H9 (cell line): ENCODE results near the gene RAB11FIP4. TPM values are rescaled to one million over a fixed set of nuclear protein-coding genes. Genes with fewer than 3 reads are reported as not detected.

Source experiments
- DNase-seq: peaks from one replicate; pipeline ENCODE4 v3.0.0-alpha.2; 2017
- H2AFZ ChIP-seq: one replicate; pipeline ENCODE4 v1.6.1; 2013; ENCODE audit warnings: mild to moderate bottlenecking, low read length, control low read depth, moderate library complexity
- H2AK5ac ChIP-seq: 2 replicates; pipeline ENCODE4 v1.6.1; 2013; ENCODE audit warnings: low read length, control low read depth, mixed read lengths; ENCODE audit not compliant: insufficient read length
- H2BK120ac ChIP-seq: one replicate; pipeline ENCODE4 v1.6.1; 2013; ENCODE audit warnings: low read depth, mild to moderate bottlenecking, low read length, control low read depth, inconsistent platforms; ENCODE audit not compliant: poor library complexity, severe bottlenecking
- H2BK12ac ChIP-seq: 2 replicates; pipeline ENCODE4 v1.6.1; 2013; ENCODE audit warnings: low read length, control low read depth, mixed read lengths, low read depth; ENCODE audit not compliant: insufficient read length
- H2BK15ac ChIP-seq: 2 replicates; pipeline ENCODE4 v1.6.1; 2013; ENCODE audit warnings: low read depth, low read length, control low read depth
- H2BK20ac ChIP-seq: one replicate; pipeline ENCODE4 v1.6.1; 2013; ENCODE audit warnings: low read depth, mild to moderate bottlenecking, low read length, control low read depth, inconsistent platforms; ENCODE audit not compliant: poor library complexity, severe bottlenecking
- H2BK5ac ChIP-seq: 2 replicates; pipeline ENCODE4 v1.6.1; 2013; ENCODE audit warnings: low read length, control low read depth, mixed read lengths; ENCODE audit not compliant: insufficient read length
- H3K14ac ChIP-seq: 2 replicates; pipeline ENCODE4 v1.6.1; 2013; ENCODE audit warnings: low read length, control low read depth; ENCODE audit not compliant: insufficient read depth
- H3K18ac ChIP-seq: 2 replicates; pipeline ENCODE4 v1.6.1; 2013; ENCODE audit warnings: low read depth, mild to moderate bottlenecking, mixed read lengths, low read length, control low read depth; ENCODE audit not compliant: insufficient read length
- H3K23ac ChIP-seq: 2 replicates; pipeline ENCODE4 v1.6.1; 2013; ENCODE audit warnings: low read length, control low read depth, mixed read lengths, low read depth; ENCODE audit not compliant: insufficient read length
- H3K23me2 ChIP-seq: 2 replicates; pipeline ENCODE4 v1.6.1; 2013; ENCODE audit warnings: low read depth, mild to moderate bottlenecking, mixed read lengths, low read length, control low read depth; ENCODE audit not compliant: insufficient read length, poor library complexity, severe bottlenecking
- H3K27ac ChIP-seq: 2 replicates; pipeline ENCODE4 v1.5.1; 2013; ENCODE audit warnings: low read length, control low read depth, mixed read lengths, low read depth; ENCODE audit not compliant: insufficient read length
- H3K27me3 ChIP-seq: 2 replicates; pipeline ENCODE4 v1.6.1; 2013; ENCODE audit warnings: low read length, control low read depth, inconsistent platforms; ENCODE audit not compliant: insufficient read depth
- H3K4ac ChIP-seq: 2 replicates; pipeline ENCODE4 v1.6.1; 2013; ENCODE audit warnings: low read depth, mild to moderate bottlenecking, control low read depth, inconsistent platforms, low read length, moderate library complexity
- H3K4me1 ChIP-seq: 2 replicates; pipeline ENCODE4 v1.6.1; 2013; ENCODE audit warnings: low read length, control low read depth, inconsistent platforms; ENCODE audit not compliant: insufficient read depth
- H3K4me2 ChIP-seq: 2 replicates; pipeline ENCODE4 v1.6.1; 2013; ENCODE audit warnings: low read length, control low read depth, mixed read lengths; ENCODE audit not compliant: insufficient read length, insufficient read depth
- H3K56ac ChIP-seq: 2 replicates; pipeline ENCODE4 v1.6.1; 2013; ENCODE audit warnings: low read depth, mild to moderate bottlenecking, mixed read lengths, low read length, control low read depth; ENCODE audit not compliant: insufficient read length
- H3K79me1 ChIP-seq: 2 replicates; pipeline ENCODE4 v1.6.1; 2013; ENCODE audit warnings: low read depth, mild to moderate bottlenecking, moderate library complexity, low read length, control low read depth, inconsistent platforms; ENCODE audit not compliant: insufficient read depth, poor library complexity, severe bottlenecking
- H3K79me2 ChIP-seq: 2 replicates; pipeline ENCODE4 v1.6.1; 2013; ENCODE audit warnings: low read length, control low read depth, inconsistent platforms; ENCODE audit not compliant: insufficient read depth
- H3K9ac ChIP-seq: 2 replicates; pipeline ENCODE4 v1.6.1; 2013; ENCODE audit warnings: low read length, control low read depth, mixed read lengths; ENCODE audit not compliant: insufficient read length; ENCODE audit errors: extremely low read depth
- H3K9me3 ChIP-seq: one replicate; pipeline ENCODE4 v1.6.1; 2013; ENCODE audit warnings: low read depth, low read length, inconsistent platforms; ENCODE audit not compliant: control insufficient read depth
- H3T11ph ChIP-seq: one replicate; pipeline ENCODE4 v1.6.1; 2013; ENCODE audit warnings: mild to moderate bottlenecking, low read length, control low read depth, inconsistent platforms
- H4K20me1 ChIP-seq: one replicate; pipeline ENCODE4 v1.6.1; 2013; ENCODE audit not compliant: control insufficient read depth, insufficient read length, insufficient read depth
- H4K5ac ChIP-seq: 2 replicates; pipeline ENCODE4 v1.6.1; 2013; ENCODE audit warnings: low read depth, mild to moderate bottlenecking, mixed read lengths, low read length, control low read depth; ENCODE audit not compliant: insufficient read length
- H4K8ac ChIP-seq: replicated peaks from 2 replicates; pipeline ENCODE4 v1.6.1; 2013; ENCODE audit warnings: low read length, control low read depth, mixed read lengths, low read depth; ENCODE audit not compliant: insufficient read length
- H4K91ac ChIP-seq: 2 replicates; pipeline ENCODE4 v1.6.1; 2013; ENCODE audit warnings: low read depth, mild to moderate bottlenecking, moderate library complexity, mixed read lengths, low read length, control low read depth; ENCODE audit not compliant: insufficient read length
- H3K27ac Mint-ChIP-seq, 3 experiments: 2 replicates in 2 of 3; 3 replicates in 1 of 3; pipeline ENCODE4 v1.8.0; 2020 to 2021; ENCODE audit warnings: mixed read lengths in 3 of 3, mild to moderate bottlenecking in 1 of 3, moderate library complexity in 1 of 3
- H3K27me3 Mint-ChIP-seq: 2 replicates; pipeline ENCODE4 v1.8.0; 2021; ENCODE audit warnings: low read depth, mild to moderate bottlenecking, moderate library complexity, mixed read lengths
- H3K36me3 Mint-ChIP-seq, 3 experiments: 2 replicates in 2 of 3; 3 replicates in 1 of 3; pipeline ENCODE4 v1.8.0; 2020 to 2021; ENCODE audit warnings: low read depth in 3 of 3, mixed read lengths in 3 of 3; ENCODE audit not compliant: insufficient read depth in 1 of 3
- H3K4me1 Mint-ChIP-seq, 2 experiments: 2 replicates each; pipeline ENCODE4 v1.8.0; 2020; ENCODE audit warnings: mixed read lengths in 2 of 2
- H3K4me3 Mint-ChIP-seq, 2 experiments: 2 replicates in 1 of 2; 3 replicates in 1 of 2; pipeline ENCODE4 v1.8.0; 2020 to 2021; ENCODE audit warnings: mild to moderate bottlenecking in 2 of 2, mixed read lengths in 2 of 2, moderate library complexity in 1 of 2
- H3K9me3 Mint-ChIP-seq, 2 experiments: 2 replicates in 1 of 2; 3 replicates in 1 of 2; pipeline ENCODE4 v1.8.0; 2020; ENCODE audit warnings: mild to moderate bottlenecking in 2 of 2, mixed read lengths in 2 of 2, moderate library complexity in 1 of 2
- CTCF ChIP-seq: fragments of 200-600 bp; sonication (generic); conservative IDR thresholded peaks from 3 replicates; pipeline ENCODE4 v1.8.0; 2021; ENCODE audit warnings: antibody characterized with exemption, mild to moderate bottlenecking
- WGBS: extraction: QIAGEN DNeasy Blood & Tissue Kit; methylation state at CpG from one replicate; pipeline ENCODE4 v1.1.7; 2013; ENCODE audit warnings: missing lambda C conversion rate, low lambda C conversion rate, mixed read lengths; ENCODE audit not compliant: insufficient read length; ENCODE audit errors: extremely low coverage; 5-methylcytosine and 5-hydroxymethylcytosine counted together
- total RNA-seq: library from RNA; stranded (reverse); gene quantifications from 2 replicates; pipeline ENCODE4 v1.2.1, GENCODE V29; 2021

RAB11FIP4 gene
- total RNA-seq, 1 experiment from 2014 or later = 25.7 TPM

- Histone ChIP-seq H3K14ac (no peak overlapping the region), H3K9ac (no peak overlapping the region), H2BK120ac (no peak overlapping the region), H3K27ac (no peak overlapping the region), H3K23ac (no peak overlapping the region), H2BK5ac (no peak overlapping the region), H4K5ac (no peak overlapping the region), H3K4me2 (no peak overlapping the region), H3K9me3 (no peaks in the 10 kb centered on the region), H4K91ac (no peak overlapping the region), H3K27me3 (no peaks in the 10 kb centered on the region), H2BK20ac (no peak overlapping the region), H2AFZ (no peak overlapping the region), H2BK15ac (no peak overlapping the region), H4K8ac (no peak overlapping the region), H2BK12ac (no peak overlapping the region), H2AK5ac (no peak overlapping the region), H3K79me2 (no peaks in the 10 kb centered on the region), H3K4ac (no peak overlapping the region), H3K79me1 (no peaks in the 10 kb centered on the region), H3K23me2 (no peaks in the 10 kb centered on the region), H3K4me1 (no peaks in the 10 kb centered on the region), H3K18ac (no peak overlapping the region), H4K20me1 (no peaks in the 10 kb centered on the region), H3K56ac (no peak overlapping the region), H3T11ph (no peak overlapping the region)
- peak overlapping the region in 1 of 3 experiments; percentile 96; a peak in 1 of 7 replicates for H3K27ac Mint-ChIP-seq
- no peak overlapping the region for H3K4me3 Mint-ChIP-seq
- H3K4me1 Mint-ChIP-seq = peaks cover 36 to 42% of the 10 kb centered on the region in 2 experiments
- no CpG with 5 or more reads among the region's 2 CpGs for WGBS
- TF ChIP-seq CTCF = no peak
- H3K36me3 Mint-ChIP-seq = 0 out of 7 replicates have a peak, but pooled peaks cover 0 to 8% (median 0%) of the 10 kb centered on the region in 3 experiments
- H3K27me3 Mint-ChIP-seq = no peaks in the 10 kb centered on the region; the same call in 1 of the 2 replicates
- no peak for DNase-seq
- H3K9me3 Mint-ChIP-seq = peaks cover 2 to 5% of the 10 kb centered on the region in 2 experiments; a peak in 3 of 5 replicates
These were observed 62.4 kb downstream of the RAB11FIP4 start for GRCh38 chr17:31453896-31454295.
